HepG2 (cell line): ENCODE data around the gene ZNF324B. TPM values are rescaled to one million over a fixed set of nuclear protein-coding genes. Genes with fewer than 3 reads are reported as not detected.

Source experiments
- ELF3 ChIP-seq: IDR thresholded peaks from 2 replicates; pipeline ENCODE4 v1.6.1; 2016; ENCODE audit warnings: missing genetic modification reagents, missing compliant biosample characterization
- HHEX ChIP-seq: IDR thresholded peaks from 2 replicates; pipeline ENCODE4 v1.6.1; 2016; ENCODE audit warnings: control low read depth
- HOXA7 ChIP-seq: sonication (generic); formaldehyde crosslinking; IDR thresholded peaks from 2 replicates; pipeline ENCODE4 v1.8.1; 2022; ENCODE audit warnings: mild to moderate bottlenecking, missing genetic modification reagents, moderate library complexity
- KDM1A ChIP-seq: IDR thresholded peaks from 2 replicates; pipeline ENCODE4 v1.6.1; 2016; ENCODE audit warnings: missing compliant biosample characterization
- NFAT5 ChIP-seq: sonication (generic); formaldehyde crosslinking; IDR thresholded peaks from 2 replicates; pipeline ENCODE4 v1.4.0; 2020; ENCODE audit warnings: missing genetic modification reagents
- NFIC ChIP-seq: IDR thresholded peaks from 2 replicates; pipeline ENCODE4 v1.6.1; 2012; ENCODE audit warnings: mild to moderate bottlenecking, low read length, inconsistent platforms
- PHF20 ChIP-seq: sonication (generic); formaldehyde crosslinking; IDR thresholded peaks from 2 replicates; pipeline ENCODE4 v1.5.0; 2020; ENCODE audit warnings: mild to moderate bottlenecking, missing genetic modification reagents
- SNAPC2 ChIP-seq: sonication (generic); formaldehyde crosslinking; IDR thresholded peaks from 2 replicates; pipeline ENCODE4 v1.8.1; 2022; ENCODE audit warnings: mild to moderate bottlenecking, missing genetic modification reagents
- SP2 ChIP-seq: sonication (generic); formaldehyde crosslinking; IDR thresholded peaks from 2 replicates; pipeline ENCODE4 v1.5.1; 2020; ENCODE audit warnings: mild to moderate bottlenecking, missing genetic modification reagents
- TARDBP ChIP-seq: sonication (generic); formaldehyde crosslinking; IDR thresholded peaks from 2 replicates; pipeline ENCODE4 v1.8.0; 2022; ENCODE audit warnings: mild to moderate bottlenecking, missing genetic modification reagents
- TRIM22 ChIP-seq: fragments of 450-650 bp; IDR thresholded peaks from 2 replicates; pipeline ENCODE4 v1.6.1; 2017
- ZBTB38 ChIP-seq: sonication (generic); formaldehyde crosslinking; IDR thresholded peaks from 2 replicates; pipeline ENCODE4 v1.5.1; 2020; ENCODE audit warnings: mild to moderate bottlenecking, missing genetic modification reagents
- ZFAT ChIP-seq: sonication (generic); formaldehyde crosslinking; conservative IDR thresholded peaks from 2 replicates; pipeline ENCODE4 v1.8.1; 2023; ENCODE audit warnings: missing genetic modification reagents, inconsistent platforms
- ZNF224 ChIP-seq: sonication (generic); formaldehyde crosslinking; IDR thresholded peaks from 2 replicates; pipeline ENCODE4 v1.5.0; 2020; ENCODE audit warnings: mild to moderate bottlenecking, missing genetic modification reagents
- ZNF513 ChIP-seq: sonication (generic); formaldehyde crosslinking; conservative IDR thresholded peaks from 2 replicates; pipeline ENCODE4 v1.5.0; 2020; ENCODE audit warnings: missing genetic modification reagents
- ZNF674 ChIP-seq: sonication (generic); formaldehyde crosslinking; IDR thresholded peaks from 2 replicates; pipeline ENCODE4 v1.5.0; 2020; ENCODE audit warnings: low read depth, mild to moderate bottlenecking, missing genetic modification reagents
- ZNF740 ChIP-seq: sonication (generic); formaldehyde crosslinking; IDR thresholded peaks from 2 replicates; pipeline ENCODE4 v1.4.0; 2020; ENCODE audit warnings: missing genetic modification reagents
- ZSCAN5A ChIP-seq: sonication (generic); formaldehyde crosslinking; IDR thresholded peaks from 2 replicates; pipeline ENCODE4 v1.8.0; 2022; ENCODE audit warnings: mild to moderate bottlenecking, missing genetic modification reagents, borderline replicate concordance
- polyA plus RNA-seq, 8 experiments: library from polyadenylated mRNA; depleted of rRNA in 3 of 8; stranded (reverse) in 7 of 8; unstranded in 1 of 8; fragments of >200 nt; fragmentation: Illumina TruSeq in 4 of 8; extraction: Trizol in 4 of 8; gene quantifications; 2 replicates each; pipeline versions ENCODE4 v1.2.1 to v1.2.3, GENCODE V29; 2011 to 2016; ENCODE audit warnings: low read depth in 4 of 8, missing spikeins in 1 of 8, mixed read lengths in 1 of 8; ENCODE audit not compliant: insufficient read depth in 1 of 8
- total RNA-seq, 5 experiments: library from RNA; depleted of rRNA; stranded (reverse); fragments of >200 nt; fragmentation: Illumina TruSeq; extraction: Trizol; gene quantifications; 2 replicates each; pipeline ENCODE4 v1.2.3, GENCODE V29; 2016; ENCODE audit warnings: low read depth in 1 of 5

ZNF324B gene
- total and polyA plus RNA-seq, 2 of the 13 experiments (the other 11 are each of a cell fraction or from before 2014, with no cell fraction given), result 0.53 to 3.0 TPM

- TF ChIP-seq ZNF740 (CRISPR knock-in tag), result no peak
- no peak for TF ChIP-seq NFIC
- no peak for TF ChIP-seq SNAPC2 (CRISPR knock-in tag)
- peak; percentile 50; the same call in 1 of the 2 replicates for TF ChIP-seq ZBTB38
- TF ChIP-seq ZSCAN5A, result no peak
- peak; percentile 74; the same call in 1 of the 2 replicates for TF ChIP-seq SP2
- TF ChIP-seq HOXA7 (CRISPR knock-in tag), result no peak
- no peak for TF ChIP-seq KDM1A (CRISPR knock-in tag)
- TF ChIP-seq NFAT5 (CRISPR knock-in tag), result no peak
- no peak for TF ChIP-seq TARDBP (CRISPR knock-in tag)
- TF ChIP-seq TRIM22, result no peak
- TF ChIP-seq HHEX (CRISPR knock-in tag), result no peak
- TF ChIP-seq ZNF674 (CRISPR knock-in tag), result no peak
- peak; percentile 69 for TF ChIP-seq PHF20
- TF ChIP-seq ZNF513 (CRISPR knock-in tag), result no peak; the same call in 1 of the 2 replicates
- TF ChIP-seq ZFAT (CRISPR knock-in tag), result no peak
- TF ChIP-seq ELF3 (CRISPR knock-in tag), result peak; percentile 39; the same call in 1 of the 2 replicates
- 0 out of 2 replicates have a peak, but pooled peaks have one; percentile 71 for TF ChIP-seq ZNF224 (CRISPR knock-in tag)
Measured at GRCh38 chr19:58475714-58476497, 24.5 kb downstream of the ZNF324B start, which contains the start of gene ZNF446 (continued).
